ENCODE data around the gene HES7. TPM values are rescaled to one million over a fixed set of nuclear protein-coding genes. Genes with fewer than 3 reads are reported as not detected.

HES7 gene
- total RNA-seq, 1 donor from 2014 or later: not detected

- Histone ChIP-seq H3K4me1 (no peaks in the 10 kb centered on the region), H3K4me3 (no peak within 1 kb of the TSS), H3K27ac (no peak within 1 kb of the TSS), H3K27me3 (no peaks in the 10 kb centered on the region), H3K36me3 (no peaks in the 10 kb centered on the region), H3K9me3 (no peaks in the 10 kb centered on the region)
- no peak for TF ChIP-seq CTCF (IDR thresholded peaks at IDR 0.05)
- DNase-seq (ENCODE audit: low spot score in 2 of 2): no peak
- intact Hi-C loops (cut with DNase I): no loop called here
These were observed 36.6 kb downstream of the HES7 start, which contains the start of gene ALOX12B for GRCh38 chr17:8087075-8087951. Gene ALOX12B, minus strand, starts transcription at chr17:8087716. Its CDS starts 274 bp downstream, at chr17:8087442.

GRCh38 chr17:8084250-8084649, 39.7 kb downstream of the HES7 start:
- Histone ChIP-seq H3K4me3 (no peak overlapping the region), H3K27ac (no peak overlapping the region), H3K4me1 (peaks cover 0 to 10% of the 10 kb centered on the region in 2 donors), H3K27me3 (no peaks in the 10 kb centered on the region), H3K36me3 (no peaks in the 10 kb centered on the region), H3K9me3 (no peaks in the 10 kb centered on the region)
- DNase-seq (ENCODE audit: low spot score in 2 of 2): no peak
- no peak for TF ChIP-seq CTCF (IDR thresholded peaks at IDR 0.05)
- intact Hi-C loops (cut with DNase I): loop anchor here (5.0 kb wide), 1 partner anchor 33 kb away; the partner anchor contains the start of gene ALOXE3

GRCh38 chr17:8082292-8082691, 41.6 kb downstream of the HES7 start:
- DNase-seq (ENCODE audit: low spot score in 2 of 2): no peak
- Histone ChIP-seq H3K27ac (no peak overlapping the region), H3K27me3 (no peaks in the 10 kb centered on the region), H3K4me3 (no peak overlapping the region), H3K4me1 (peaks cover 0 to 11% of the 10 kb centered on the region in 2 donors), H3K9me3 (no peaks in the 10 kb centered on the region), H3K36me3 (no peaks in the 10 kb centered on the region)
- TF ChIP-seq CTCF (IDR thresholded peaks at IDR 0.05): no peak
- intact Hi-C loops (cut with DNase I): loop anchor here (5.0 kb wide), 1 partner anchor 35 kb away; the partner anchor contains the start of gene ALOXE3

- intact Hi-C loops (cut with DNase I): loop anchor here (5.0 kb wide), 1 partner anchor 35 kb away; the partner anchor contains the start of gene ALOXE3
- no peak for TF ChIP-seq CTCF (IDR thresholded peaks at IDR 0.05)
- Histone ChIP-seq H3K27me3 (no peaks in the 10 kb centered on the region), H3K4me3 (no peak overlapping the region), H3K9me3 (no peaks in the 10 kb centered on the region), H3K27ac (no peak overlapping the region), H3K36me3 (no peaks in the 10 kb centered on the region), H3K4me1 (peaks cover 0 to 11% of the 10 kb centered on the region in 2 donors)
- no peak for DNase-seq (ENCODE audit: low spot score in 2 of 2)
These were observed 42.0 kb downstream of the HES7 start for GRCh38 chr17:8081876-8082275.

GRCh38 chr17:8080799-8081219, 43.1 kb downstream of the HES7 start:
- Histone ChIP-seq H3K27me3 (no peaks in the 10 kb centered on the region), H3K27ac (no peak overlapping the region)
- intact Hi-C loops (cut with DNase I): loop anchor here (5.0 kb wide), 1 partner anchor 36 kb away; the partner anchor contains the start of gene ALOXE3

More at GRCh38 chr17:8080799-8081219, 43.1 kb downstream of the HES7 start:
- no peaks in the 10 kb centered on the region for H3K36me3 ChIP-seq
- H3K9me3 ChIP-seq: no peaks in the 10 kb centered on the region
- peaks cover 0 to 11% of the 10 kb centered on the region in 2 donors for H3K4me1 ChIP-seq
- DNase-seq (ENCODE audit: low spot score in 2 of 2): no peak
- no peak for TF ChIP-seq CTCF (IDR thresholded peaks at IDR 0.05)
- no peak overlapping the region for H3K4me3 ChIP-seq

All from ascending aorta (tissue), 2 donors.